HL-60 (cell line): ENCODE measurements around the gene KRTAP10-2.
"Not testable (repeated sequence)": the region's sequence is repeated elsewhere in the genome, so short reads cannot be mapped to it uniquely, and the experiment has no call there.

Experiments
- GABPA ChIP-seq: IDR thresholded peaks from 2 replicates; pipeline ENCODE4 v1.6.1; 2012; ENCODE audit warnings: low read depth
- POLR2AphosphoS5 ChIP-seq: IDR thresholded peaks from 2 replicates; pipeline ENCODE4 v1.6.1; 2012; ENCODE audit warnings: low read depth
- REST ChIP-seq: IDR thresholded peaks from 2 replicates; pipeline ENCODE4 v1.6.1; 2012; ENCODE audit warnings: low read depth; ENCODE audit not compliant: insufficient replicate concordance
- TF ChIP-seq, protein P1 (sequence below): IDR thresholded peaks from one replicate; pipeline ENCODE4 v1.5.1; 2011; ENCODE audit warnings: low read length, control low read depth, inconsistent platforms; ENCODE audit not compliant: insufficient read depth

DNA sequence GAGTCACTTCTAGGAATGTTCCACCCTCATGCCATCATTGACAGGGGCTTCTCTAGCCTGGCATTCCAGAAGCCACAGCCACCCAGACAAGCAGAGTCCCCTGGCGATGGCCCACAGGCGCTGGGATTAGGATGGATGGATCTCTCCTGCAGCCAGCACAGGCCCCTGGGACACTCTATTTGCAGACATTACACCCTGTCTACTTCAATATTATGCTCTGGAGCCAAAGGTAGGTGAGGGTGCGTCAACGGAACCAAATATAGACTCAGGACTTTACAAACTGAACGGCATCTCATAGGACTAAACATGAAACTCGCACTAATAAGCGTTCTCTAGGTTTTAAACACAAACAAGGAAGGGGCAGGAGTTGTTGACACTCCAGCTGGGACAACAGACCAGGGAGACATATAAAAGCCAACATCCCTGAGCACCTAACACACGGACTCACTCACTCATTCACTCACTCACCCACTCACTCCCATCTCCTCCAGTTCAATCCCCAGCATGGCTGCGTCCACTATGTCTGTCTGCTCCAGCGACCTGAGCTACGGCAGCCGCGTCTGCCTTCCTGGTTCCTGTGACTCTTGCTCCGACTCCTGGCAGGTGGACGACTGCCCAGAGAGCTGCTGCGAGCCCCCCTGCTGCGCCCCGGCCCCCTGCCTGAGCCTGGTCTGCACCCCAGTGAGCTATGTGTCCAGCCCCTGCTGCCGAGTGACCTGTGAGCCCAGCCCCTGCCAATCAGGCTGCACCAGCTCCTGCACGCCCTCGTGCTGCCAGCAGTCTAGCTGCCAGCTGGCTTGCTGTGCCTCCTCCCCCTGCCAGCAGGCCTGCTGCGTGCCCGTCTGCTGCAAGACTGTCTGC lies 49.0 kb upstream of the KRTAP10-2 start, which contains the start of gene KRTAP10-7:
- TF ChIP-seq, protein P1, sequence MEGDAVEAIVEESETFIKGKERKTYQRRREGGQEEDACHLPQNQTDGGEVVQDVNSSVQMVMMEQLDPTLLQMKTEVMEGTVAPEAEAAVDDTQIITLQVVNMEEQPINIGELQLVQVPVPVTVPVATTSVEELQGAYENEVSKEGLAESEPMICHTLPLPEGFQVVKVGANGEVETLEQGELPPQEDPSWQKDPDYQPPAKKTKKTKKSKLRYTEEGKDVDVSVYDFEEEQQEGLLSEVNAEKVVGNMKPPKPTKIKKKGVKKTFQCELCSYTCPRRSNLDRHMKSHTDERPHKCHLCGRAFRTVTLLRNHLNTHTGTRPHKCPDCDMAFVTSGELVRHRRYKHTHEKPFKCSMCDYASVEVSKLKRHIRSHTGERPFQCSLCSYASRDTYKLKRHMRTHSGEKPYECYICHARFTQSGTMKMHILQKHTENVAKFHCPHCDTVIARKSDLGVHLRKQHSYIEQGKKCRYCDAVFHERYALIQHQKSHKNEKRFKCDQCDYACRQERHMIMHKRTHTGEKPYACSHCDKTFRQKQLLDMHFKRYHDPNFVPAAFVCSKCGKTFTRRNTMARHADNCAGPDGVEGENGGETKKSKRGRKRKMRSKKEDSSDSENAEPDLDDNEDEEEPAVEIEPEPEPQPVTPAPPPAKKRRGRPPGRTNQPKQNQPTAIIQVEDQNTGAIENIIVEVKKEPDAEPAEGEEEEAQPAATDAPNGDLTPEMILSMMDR: not testable (repeated sequence)
- TF ChIP-seq REST, POLR2AphosphoS5, GABPA: not testable (repeated sequence)
